Panc1 (cell line): ENCODE data around the gene PRR5L.

Source experiments
- CTCF ChIP-seq: fragments of 450-650 bp; IDR thresholded peaks from 2 replicates; pipeline ENCODE4 v1.5.1; 2017; ENCODE audit warnings: mild to moderate bottlenecking
- POLR2AphosphoS5 ChIP-seq: IDR thresholded peaks from 2 replicates; pipeline ENCODE4 v1.6.1; 2012; ENCODE audit warnings: mild to moderate bottlenecking, low read depth, low read length, moderate library complexity
- REST ChIP-seq, 2 experiments: IDR thresholded peaks; 2 replicates each; pipeline ENCODE4 v1.6.1; 2011 to 2012; ENCODE audit warnings: low read depth in 2 of 2, control low read depth in 1 of 2, low read length in 1 of 2, mild to moderate bottlenecking in 1 of 2, moderate library complexity in 1 of 2; ENCODE audit not compliant: insufficient read depth in 1 of 2
- SIN3A ChIP-seq: IDR thresholded peaks from 2 replicates; pipeline ENCODE4 v1.6.1; 2012; ENCODE audit warnings: low read depth, mild to moderate bottlenecking, low read length, moderate library complexity, borderline replicate concordance; ENCODE audit not compliant: insufficient read depth
- TCF7L2 ChIP-seq: IDR thresholded peaks from 2 replicates; pipeline ENCODE4 v1.6.1; 2011; ENCODE audit warnings: mild to moderate bottlenecking, low read depth, low read length, inconsistent platforms

DNA sequence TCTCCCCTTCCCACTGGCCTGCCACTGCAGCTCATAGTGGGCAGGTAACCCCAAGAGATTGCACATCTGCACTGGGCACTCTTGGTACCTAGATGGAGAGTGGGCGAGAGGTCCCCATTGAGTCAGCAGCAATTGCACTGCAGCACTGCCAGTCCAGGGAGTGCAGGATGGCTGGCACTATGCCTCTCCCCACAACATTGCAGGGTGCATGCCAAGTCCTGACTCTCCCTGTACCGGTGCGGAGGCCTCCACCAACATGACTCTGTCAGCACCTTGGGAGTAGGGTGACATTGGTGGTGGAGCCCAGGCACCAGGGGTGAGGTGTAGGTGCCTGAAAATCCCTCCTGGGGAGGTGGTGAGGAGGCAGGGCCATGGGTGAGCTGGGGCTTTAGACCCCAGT, 131.8 kb downstream of the PRR5L start:
- TF ChIP-seq CTCF (no peak), POLR2AphosphoS5 (no peak), TCF7L2 (no peak), REST (IDR thresholded peaks at IDR 0.05; ENCODE audit: insufficient read depth in 1 of 2, low read depth in 2 of 2, low read length in 1 of 2) (no peak), SIN3A (no peak)
